SIG-M5 (cell line): ENCODE results near the gene XIRP1.
A peak's percentile ranks its signal among the peaks of the same experiment; 100 is the strongest.

Source experiments
- DNase-seq: peaks from one replicate; lab custom pipeline; 2025; lab: John Stamatoyannopoulos, UW

Gene XIRP1

DNA sequence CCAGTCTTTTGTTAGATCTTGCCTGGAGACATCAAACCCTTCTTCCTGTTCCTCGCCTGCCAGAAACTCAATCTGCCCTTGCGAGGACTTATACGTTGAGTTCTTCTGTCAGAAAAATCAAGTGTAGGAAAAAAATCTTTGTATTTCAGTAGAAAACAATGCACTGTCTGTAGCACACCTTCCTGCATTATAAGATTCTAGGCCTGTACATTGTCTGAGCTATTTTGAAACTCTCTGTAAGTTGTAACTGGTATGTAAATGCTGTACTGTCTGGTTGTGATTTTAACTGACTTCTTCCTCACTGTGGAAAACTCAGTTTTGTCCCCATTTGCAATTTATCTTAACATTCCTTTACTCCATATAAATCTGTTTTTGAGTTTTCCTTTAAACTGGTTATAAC is 17.7 kb upstream of the XIRP1 start:
- no peak for DNase-seq

DNA sequence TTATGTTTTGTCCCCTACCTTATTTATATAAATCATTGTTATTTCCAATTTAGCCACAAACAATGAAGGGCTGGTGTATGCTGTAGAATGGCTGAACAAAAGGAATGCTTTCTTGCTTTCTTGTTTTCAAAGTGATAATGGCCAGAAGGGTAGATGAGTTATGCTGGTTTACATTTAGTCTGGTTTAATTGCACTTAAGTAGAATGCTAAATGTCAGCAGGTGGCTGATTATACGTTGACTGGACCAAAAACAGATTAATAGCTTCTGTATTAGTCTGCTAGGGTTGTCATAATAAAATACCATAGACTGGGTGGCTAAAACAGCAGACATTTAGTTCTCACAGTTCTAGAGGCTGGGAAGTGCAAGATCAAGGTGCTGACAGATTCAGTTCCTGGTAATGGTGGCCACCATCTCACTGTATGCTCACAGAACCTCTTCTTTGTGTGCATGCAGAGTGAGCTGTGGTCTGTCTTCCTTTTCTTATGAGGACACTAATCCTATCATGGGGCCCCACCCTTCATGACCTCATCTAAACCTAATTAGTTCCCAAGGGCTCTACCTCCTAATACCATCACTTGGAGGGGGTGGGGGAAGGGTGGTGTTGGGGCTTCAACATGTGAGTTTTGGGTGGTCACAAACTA is 17.1 kb upstream of the XIRP1 start:
- no peak for DNase-seq

DNA sequence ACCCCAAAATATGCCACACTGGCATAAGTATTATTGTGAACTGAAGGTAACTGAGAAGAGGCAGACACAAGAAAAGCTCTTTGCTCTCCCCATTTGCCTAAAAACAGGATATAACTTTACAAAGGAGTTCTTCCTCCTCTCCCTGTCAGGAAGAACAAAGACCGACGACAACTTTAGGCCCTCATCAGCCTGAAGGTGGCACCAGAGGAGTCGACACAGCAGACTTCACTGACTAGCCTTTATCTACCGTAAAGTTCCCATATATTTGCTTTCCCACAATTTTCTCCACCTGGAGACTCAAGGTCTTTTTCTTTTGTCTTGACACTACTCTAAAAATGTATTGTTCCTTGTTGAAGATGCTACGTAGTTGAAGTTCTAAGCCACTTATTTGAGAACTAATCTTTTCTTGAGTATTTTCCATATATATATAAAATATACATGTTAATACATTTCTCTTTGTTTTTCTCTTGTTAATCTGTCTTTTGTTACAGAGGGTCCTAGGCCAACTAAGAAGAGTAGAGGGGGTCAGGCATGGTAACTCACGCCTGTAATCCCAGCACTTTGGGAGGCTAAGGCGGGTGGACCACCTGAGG is 16.2 kb upstream of the XIRP1 start:
- no peak for DNase-seq

DNA sequence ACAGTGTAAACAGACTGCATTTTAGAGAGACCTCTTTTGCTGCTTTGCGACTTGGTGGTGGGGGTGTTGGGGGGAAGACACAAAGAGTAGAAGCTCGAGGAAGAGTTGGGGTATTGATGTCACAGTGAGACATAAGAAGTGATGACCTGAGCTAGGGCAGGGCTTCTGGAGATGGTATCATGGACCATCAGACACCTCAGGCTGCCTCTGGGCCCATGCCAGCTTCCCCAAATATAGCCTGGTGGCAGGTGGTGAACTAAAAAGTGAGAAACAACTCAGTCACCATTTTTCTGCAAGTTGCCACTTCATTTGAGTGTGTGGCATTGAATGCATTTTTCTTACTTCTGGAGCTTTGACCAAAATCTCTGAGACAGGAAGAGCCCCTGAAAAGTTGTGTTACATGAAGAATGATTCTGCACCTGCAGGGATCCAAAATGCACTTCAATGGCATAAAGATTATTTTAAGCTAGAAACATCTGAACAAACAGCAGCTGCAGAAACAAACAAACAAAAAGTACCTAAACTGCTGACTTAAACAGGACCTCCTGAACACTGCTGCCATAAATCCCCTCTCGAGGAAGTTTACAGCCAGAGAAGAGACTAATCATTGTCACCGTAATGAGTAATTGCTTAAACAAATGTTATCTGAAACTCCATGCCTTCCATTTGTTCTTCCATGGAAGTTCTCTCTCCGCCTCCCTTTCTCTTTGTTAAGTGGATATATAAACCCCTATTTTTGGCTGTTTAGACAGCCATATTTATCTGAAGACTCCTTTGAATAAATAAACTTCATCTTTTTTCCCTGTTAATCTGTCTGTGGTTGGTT is 15.2 kb upstream of the XIRP1 start:
- DNase-seq: no peak

DNA sequence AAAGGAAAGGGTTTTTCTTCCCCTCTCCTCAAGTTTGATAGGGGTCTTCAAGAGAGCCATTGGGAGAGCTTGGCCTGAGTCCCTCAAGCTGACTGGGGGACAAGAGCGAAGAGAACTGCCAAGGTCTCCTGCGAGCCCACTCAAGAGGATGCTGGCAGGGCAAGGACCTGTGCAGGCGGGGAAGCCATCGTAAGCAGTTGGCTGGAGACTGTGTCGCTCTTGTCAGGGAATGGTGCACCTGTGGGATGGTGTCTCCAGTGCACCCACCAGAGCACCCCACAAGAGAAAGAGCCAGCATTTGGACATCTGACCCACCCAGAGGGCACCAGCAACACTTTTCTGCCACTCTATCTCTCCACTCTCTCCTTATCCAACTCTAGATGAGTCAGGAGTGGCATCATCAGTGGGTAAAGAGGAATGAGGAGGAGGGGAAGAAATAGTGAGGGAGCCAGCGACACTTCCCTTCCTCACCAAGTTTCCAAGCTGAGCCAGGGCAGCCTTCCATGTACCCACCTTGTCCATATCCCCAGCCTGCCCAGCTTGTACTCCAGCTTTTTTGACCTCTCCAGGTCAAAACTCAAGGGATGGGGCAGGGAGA is 13.6 kb upstream of the XIRP1 start:
- DNase-seq: no peak

DNA sequence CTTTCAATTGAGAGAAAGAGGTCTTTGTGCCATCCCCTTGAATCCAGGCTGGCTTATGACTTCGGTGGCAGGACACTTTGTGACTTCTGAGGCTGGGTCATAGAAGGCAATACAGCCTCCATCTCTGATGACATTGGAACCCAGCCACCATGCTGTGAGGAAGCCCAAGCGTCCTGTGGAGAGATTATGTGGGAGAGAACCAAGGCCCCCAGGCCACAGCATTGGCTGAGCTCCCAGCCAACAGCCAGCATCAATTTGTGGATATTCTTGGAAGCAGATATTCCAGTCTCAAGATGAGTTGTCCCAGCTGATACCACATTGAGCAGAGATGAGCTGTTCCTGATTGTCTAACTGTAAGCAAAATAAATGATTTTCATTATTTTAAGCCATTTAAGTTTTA is 12.7 kb upstream of the XIRP1 start:
- no peak for DNase-seq

DNA sequence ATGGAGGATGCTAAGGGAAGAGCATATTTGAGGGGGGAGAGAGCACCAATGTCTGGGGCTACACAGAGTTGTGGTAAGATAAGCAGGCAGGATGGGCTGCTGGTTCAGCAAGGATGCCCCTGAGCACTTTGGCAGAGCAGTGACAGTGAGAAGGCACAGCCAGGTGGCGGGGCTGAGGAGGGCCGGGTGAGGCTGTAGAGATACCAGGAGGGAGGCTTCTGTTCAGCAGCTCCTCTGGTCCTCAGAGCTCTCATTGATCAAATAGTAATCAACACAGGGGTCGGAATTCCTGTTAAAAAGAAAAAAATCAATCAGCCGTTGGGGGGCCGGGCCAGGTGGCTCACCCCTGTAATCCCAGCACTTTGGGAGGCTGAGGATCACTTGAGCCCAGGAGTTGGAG is 11.5 kb upstream of the XIRP1 start:
- DNase-seq: no peak

DNA sequence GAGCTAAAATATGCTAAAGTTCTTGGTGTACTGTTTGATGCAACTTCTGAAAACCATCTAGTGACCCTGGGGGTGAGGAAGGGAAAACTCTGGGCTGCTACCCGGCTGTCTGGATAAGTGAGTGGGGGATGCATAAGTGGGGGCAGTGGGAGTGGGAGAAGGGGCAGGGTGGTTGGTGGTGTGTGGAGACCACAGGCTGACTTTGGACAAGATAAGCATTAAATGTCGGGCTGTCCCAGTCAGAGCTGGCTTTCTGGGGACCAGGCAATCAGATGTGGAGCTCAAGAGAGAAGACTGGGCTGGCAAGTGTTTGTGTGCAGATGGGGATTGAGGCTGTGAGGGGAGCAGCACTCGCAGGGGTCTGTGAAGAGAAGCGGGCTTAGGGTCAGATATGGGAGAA is 11.0 kb upstream of the XIRP1 start:
- DNase-seq: no peak

DNA sequence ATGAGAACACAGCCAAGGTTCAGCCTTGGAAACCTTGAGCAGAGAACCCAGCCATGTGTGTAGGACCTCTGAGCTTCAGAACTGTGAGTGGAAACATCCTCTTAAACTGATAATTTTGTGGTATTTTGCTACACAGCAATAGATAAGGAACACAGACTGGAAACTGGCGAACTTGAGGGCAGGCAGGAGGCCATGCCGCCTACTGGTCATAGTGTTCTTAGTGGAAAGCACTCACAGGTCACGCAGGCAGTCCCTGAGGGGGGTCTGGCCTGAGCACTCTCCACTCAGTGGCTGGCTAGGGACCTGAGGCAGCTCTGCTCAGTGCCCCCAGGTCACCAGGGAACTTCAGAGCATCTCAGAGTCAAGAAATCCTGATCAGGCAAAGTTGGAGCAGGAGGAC is 9.7 kb upstream of the XIRP1 start:
- DNase-seq: no peak

DNA sequence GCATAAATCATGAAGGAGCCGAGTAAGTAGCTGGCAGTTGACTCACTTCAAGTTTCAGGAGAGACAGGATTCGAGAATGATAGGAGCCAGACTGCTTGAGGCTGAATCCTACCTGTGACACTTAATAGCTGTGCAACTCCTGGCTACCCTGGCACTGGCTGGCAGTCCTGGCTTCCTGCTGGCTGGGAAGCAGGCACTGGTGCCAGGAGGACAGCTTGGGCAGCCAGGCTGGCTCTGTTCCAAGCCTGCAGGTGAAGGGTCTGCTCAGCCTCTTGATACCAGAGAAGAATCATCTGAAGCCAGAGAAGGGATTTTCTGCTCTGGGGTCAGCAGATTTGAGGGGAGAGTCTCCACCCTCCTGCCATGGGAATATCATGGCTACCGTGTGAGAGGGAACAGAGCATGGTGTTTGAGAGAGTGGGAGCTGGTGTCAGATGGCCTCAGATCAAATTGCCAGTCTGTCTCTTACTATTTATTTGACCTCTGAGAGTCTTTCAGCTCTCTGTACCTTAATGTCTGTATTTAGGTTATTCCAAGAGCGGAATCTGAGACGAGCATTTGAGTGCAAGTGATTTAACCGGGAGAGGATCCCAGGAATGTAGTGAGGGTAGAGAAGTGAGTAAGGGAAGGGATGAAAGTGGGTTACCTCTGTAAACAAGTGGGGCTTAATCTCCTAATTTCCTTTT is 4.4 kb upstream of the XIRP1 start:
- DNase-seq: no peak

DNA sequence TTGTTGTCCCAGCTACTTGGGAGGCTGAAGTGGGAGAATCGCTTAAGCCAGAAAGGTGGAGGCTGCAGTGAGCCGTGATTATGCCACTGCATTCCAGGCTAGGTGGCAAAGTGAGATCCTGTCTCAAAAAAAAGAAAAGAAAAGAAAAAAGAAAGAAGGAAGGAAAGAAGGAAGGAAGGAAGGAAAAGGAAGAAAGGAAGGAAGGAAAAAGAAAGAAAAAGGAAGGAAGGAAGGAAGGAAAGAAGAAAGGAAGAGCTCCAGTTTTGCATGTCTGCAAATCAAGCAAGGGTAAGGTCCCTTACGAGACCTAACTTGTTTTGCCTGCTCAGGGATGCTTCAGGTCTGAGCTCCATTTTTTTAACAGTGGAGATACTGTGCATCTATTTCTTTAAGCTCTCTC is 3.6 kb upstream of the XIRP1 start:
- DNase-seq: no peak

DNA sequence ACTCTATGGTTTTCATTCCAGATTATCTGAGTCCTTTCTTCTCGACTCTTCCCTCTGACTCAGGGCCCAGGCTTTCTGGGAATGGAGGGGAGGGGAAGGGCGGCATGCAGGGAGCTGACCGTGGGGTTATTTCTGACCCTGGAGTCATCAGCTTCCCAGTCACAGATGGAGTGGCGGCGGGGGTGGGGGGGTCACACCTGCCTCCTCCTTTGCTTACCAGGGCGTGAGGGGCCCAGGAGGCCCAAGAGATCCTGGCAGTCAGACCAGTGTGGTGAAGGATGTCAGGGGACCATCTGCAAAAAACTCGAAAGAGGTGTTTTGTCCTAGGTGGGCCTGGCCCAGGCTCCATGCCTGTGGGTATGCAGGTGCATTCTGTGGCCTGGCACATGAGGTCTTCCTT is 996 bp upstream of the XIRP1 start:
- no peak for DNase-seq

DNA sequence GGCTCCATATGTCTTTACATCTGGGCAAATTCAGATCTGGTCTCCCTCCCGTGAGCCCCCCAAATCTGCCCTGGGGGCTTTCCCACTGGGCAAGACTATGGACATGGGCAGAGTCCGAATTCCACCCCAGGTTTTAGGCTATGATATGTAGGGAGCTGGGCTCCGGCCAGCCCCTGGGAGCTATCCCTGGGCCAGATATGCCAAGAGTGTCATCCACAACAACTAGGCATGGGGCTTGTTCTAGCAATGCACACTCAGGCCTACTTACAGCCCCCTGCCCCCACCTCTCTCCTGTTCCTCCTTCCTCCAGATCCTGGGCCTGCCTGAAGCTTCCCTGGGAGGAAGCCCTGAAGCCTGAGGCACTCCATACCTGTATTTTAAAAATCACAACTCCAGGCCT is 622 bp downstream of the XIRP1 start:
- DNase-seq: no peak

DNA sequence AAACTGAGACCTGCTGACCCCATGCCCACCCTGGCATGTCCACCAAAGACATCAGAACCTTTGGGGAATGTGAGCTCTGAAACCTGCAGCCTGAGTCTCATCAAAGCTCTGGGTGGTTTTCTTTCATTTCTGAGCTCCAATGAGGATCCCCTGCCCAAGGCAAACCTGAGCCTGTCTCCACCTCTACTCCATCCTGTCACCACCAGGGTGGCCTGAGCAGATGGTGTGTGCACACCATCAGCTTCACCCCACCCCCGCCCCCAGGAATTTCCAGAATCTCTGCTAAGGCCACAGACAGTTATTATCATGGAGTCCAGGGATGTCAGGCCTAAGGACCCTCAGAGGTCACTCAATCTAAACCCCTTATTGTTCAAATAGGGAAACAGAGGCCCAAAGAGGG is 1.3 kb downstream of the XIRP1 start:
- DNase-seq: no peak

DNA sequence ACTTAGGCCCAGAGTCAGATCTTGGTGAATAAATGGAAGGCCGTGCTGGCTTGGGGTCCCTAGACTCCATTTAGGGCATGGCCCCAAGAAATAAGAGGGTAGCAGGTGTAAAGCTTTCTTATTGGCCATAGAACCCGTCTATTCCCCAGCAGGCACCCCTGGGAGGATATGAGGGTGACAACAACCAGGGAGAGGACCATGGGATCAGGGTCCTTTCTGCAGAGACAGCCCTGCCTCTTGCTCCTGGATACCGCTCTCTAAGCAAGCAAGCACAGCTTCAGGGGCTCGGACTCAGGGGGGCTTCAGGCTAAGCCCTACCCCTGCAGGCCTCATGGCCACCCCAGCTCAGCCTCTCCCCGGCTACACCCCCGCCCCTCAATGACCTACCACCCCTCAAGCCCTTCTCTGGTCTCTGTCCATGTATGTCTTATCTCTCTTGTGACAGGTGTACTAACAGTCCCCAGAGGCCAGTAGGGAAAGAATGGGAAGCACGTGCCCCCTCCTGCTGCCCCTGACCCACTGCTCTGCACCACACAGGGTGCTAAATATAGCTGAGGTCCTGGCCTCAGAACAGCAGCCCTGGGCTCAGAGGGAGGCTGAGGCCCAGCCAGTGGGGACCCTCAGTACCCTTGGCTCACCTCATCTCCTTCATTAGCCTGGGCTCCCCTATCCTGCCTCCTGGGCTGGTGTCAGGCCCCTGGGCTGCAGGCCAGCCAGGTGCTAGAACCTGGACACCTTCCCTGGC is 1.9 kb downstream of the XIRP1 start:
- no peak for DNase-seq

DNA sequence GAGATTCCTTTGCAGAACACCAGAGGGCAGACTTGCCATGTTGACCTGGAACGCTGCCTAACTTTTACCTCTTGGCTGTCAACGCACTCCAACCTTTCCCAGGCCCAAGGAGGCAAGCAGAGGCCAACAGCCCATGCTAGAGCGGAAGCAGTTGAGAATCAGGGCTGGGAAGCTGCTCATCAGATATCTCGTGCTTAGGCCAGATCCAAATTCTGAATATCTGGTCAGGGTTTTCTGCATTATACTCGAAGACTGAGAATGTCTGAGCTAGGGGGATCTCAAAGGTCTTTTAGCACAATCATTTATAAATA is 2.5 kb downstream of the XIRP1 start:
- DNase-seq: peak; percentile 18

DNA sequence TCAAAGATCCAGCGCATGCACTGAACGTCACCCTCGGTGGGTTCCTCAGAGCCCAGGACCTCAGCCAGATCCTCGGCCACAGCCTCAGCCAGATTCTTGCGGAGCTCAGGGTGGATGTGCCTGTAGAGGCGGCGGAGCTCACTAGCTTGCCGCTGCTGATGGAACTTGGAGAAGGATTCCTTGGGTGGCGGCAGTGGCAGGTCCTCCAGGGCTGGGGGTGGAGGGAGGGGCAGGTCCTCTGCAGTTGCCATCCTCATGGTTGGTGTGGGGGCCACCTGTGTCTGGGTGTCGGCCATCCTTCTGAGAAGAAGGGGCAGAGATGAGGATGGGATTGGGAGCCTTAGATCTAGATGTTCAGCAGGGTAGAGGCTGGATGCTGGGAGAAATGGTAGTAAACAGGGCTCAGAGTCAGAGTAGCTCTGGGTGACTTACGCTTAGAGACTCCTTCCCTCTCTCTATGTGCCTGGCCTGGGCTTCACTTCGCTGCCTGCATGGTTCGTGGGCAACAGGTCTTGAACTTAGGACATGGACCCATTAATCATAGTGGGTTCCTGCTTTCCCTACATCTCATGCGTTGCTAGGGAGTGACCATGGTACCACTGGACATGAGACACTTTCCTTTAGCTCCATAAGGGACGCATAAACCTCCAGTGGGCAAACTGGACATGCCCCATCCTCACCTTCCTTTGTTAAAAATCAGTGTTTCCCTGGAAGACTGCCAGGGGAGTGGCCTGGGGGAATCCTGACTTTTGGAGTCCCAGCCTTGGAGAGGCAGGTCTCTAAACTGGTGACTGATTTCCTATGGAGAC is 3.0 kb downstream of the XIRP1 start:
- no peak for DNase-seq

DNA sequence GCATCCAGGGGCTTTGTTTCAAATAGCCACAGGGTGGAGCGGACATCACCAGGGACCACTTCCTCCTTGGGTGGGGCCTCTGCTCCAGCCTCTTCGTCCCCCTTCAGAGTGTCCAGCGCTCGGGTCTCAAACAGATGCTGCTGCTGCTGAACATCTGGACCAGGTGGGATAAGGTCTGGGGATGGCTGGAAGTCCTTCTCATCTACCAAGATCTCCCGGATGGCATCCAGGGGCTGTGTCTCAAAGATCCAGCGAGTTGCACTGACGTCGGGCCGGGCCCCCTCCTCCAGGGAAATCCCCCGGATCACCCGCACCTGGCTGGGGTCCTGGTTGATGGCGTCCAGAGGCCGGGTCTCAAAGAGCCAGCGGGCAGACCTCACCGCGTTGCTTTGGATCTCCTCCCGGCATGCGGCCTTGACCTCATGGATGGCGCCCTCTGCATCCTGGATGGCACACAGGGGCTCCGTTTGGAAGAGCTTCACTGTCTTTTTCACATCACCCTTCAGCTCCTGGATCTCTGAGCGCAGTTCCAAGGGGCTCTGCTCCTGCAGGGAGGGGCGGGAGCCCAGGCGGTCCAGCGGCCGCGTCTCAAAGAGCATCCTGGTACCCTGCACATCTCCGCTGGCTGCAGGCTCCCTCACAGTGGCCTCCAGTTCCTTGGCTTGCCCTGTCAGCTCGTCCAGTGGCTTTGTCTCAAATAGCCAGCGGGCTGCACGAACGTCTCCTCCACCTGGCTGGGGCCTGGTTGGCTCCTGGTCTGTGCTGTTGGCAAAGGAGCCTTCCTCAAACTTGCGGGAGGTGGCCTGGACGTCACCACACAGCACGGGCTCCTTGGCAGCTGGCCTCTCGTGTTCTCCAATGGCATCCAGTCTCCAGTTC is 3.9 kb downstream of the XIRP1 start:
- DNase-seq: no peak

DNA sequence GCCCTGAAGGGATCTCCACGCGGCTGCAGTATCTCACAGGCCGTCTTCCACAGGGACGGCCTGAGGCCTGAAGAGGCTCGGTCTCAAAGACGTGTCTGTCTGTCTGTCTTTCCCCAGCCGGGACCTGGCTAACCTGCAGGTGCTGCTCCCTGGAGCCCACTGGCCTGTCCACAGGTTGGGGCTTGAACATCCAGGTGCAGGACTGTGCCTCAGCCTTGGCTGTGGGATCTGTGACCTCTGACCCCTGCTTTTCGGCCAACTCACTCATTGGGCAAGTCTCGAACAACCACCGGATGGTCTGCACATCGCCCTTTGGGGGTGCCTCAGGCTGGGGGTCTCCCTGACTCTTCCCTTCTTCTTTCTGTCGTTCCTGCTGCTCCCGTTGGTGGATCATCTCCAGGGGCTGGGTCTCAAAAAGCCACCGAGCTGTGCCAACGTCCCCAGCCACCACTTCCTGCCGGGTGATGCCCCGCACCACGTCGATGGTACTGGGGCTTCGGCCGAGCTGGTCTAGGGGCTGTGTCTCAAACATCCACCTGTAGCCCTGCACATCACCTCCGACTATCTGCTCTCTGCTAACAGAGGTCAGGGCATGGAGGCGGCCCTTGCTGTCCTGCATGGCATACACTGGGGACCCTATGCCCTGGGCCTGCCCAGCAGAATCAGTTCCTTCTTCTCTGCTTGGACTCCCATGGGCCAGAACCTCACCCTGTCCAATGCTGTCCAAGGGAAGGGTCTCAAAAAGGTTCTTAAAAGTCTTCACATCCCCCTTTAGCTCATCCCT is 4.8 kb downstream of the XIRP1 start:
- DNase-seq: no peak
